Astrocyte of the cerebellum (primary cell): ENCODE data around the gene CALHM1.
A peak's percentile ranks its signal among the peaks of the same experiment; 100 is the strongest.

Source experiments
- DNase-seq: peaks from one replicate; pipeline ENCODE4 v3.0.0-alpha.2; 2011; ENCODE audit warnings: low read depth
- H3K4me3 ChIP-seq: 2 replicates; pipeline ENCODE4 v1.5.1; 2011; ENCODE audit warnings: mild to moderate bottlenecking, low read depth, low read length, moderate library complexity
- in situ Hi-C: cut with HindIII; loops from 2 replicates; pipeline ENCODE4 v1.10.0; 2017; ENCODE audit warnings: low sequenced_read_pairs
- TF ChIP-seq, protein P1 (sequence below): IDR thresholded peaks from 2 replicates; pipeline ENCODE4 v1.5.1; 2012; ENCODE audit warnings: low read length, low read depth, moderate library complexity, mild to moderate bottlenecking; ENCODE audit errors: missing control alignments

CALHM1 gene

DNA sequence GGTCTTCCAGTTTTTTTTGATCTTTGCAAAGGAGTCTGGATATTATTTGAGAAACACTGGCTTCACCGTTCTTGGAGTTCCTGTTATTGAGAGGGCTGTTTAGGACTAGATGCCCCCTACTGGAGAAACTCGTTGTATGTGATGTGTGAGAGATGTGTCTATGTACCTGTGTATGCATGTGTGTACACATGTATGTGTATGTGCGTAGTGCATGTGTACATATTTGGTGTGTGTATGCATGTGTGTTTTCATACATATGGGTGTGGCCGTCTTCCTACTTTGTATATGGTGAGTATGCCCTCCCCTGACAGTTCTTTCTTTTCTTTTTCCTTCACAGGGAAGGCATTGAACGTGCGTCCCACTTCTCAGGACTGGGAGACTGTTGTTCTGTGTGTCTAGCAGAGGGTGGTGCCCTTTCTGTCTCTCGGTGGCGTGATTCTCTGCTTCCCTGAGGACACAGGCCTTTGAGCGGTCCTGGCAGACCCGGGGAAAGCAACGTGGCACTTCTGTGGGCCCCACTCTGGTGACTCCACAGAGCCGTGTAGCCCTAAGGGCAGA, 23.4 kb upstream of the CALHM1 start:
- in situ Hi-C loops = no loop called here
- TF ChIP-seq, protein P1, sequence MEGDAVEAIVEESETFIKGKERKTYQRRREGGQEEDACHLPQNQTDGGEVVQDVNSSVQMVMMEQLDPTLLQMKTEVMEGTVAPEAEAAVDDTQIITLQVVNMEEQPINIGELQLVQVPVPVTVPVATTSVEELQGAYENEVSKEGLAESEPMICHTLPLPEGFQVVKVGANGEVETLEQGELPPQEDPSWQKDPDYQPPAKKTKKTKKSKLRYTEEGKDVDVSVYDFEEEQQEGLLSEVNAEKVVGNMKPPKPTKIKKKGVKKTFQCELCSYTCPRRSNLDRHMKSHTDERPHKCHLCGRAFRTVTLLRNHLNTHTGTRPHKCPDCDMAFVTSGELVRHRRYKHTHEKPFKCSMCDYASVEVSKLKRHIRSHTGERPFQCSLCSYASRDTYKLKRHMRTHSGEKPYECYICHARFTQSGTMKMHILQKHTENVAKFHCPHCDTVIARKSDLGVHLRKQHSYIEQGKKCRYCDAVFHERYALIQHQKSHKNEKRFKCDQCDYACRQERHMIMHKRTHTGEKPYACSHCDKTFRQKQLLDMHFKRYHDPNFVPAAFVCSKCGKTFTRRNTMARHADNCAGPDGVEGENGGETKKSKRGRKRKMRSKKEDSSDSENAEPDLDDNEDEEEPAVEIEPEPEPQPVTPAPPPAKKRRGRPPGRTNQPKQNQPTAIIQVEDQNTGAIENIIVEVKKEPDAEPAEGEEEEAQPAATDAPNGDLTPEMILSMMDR = peak; percentile 60
- H3K4me3 ChIP-seq = no peak overlapping the region
- DNase-seq = peak; percentile 42

DNA sequence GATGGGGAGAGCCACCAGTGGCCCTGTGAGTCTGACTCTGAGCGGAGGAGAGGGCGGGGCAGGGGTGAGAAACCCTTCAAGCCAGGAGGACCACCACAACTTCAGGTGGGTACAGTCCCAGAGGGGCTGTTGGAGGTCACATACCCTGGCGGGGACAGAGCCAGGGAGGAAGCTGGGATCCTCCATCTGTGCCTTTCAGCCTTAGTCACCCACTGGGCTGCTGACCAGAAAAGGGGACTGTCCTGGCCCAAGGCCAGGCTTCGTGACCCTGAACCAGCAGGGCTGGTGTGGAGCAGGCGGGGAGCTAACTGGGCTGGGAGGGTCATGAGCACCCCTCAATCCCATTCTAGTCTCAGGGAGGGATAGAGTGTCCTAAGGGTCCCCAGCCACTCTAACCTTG, 21.8 kb upstream of the CALHM1 start:
- no peak for DNase-seq
- H3K4me3 ChIP-seq = no peak overlapping the region
- in situ Hi-C loops = no loop called here
- TF ChIP-seq, protein P1 = no peak

DNA sequence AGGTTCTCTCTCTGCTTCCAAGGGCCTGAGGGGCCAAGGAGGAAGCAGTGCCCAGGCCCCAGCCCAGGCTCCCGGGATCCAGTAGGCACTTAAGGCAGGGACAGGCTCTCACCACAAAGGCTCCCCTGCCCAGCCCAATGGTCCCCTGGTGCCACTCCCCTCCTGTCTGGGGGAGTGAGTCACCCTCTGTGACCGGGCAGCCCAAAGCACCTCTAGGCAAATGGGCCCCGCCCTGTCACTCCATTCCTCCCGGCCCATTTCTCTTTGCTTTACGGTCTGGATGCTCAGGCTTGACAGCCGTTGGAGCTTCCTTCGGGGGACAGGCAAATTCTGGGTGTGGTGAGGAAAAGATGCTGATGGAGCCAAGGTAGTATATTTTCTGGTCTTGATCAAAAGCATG, 20.4 kb upstream of the CALHM1 start, which contains the start of gene CALHM3:
Gene CALHM3, minus strand, starts transcription at position 106 of the 400 bp plus-strand sequence. CDS start 208 bp downstream, outside the sequence.
- in situ Hi-C loops = loop anchor here (10.0 kb wide), 1 partner anchor 64 kb away; no protein-coding TSS in a partner anchor
- DNase-seq = no peak

DNA sequence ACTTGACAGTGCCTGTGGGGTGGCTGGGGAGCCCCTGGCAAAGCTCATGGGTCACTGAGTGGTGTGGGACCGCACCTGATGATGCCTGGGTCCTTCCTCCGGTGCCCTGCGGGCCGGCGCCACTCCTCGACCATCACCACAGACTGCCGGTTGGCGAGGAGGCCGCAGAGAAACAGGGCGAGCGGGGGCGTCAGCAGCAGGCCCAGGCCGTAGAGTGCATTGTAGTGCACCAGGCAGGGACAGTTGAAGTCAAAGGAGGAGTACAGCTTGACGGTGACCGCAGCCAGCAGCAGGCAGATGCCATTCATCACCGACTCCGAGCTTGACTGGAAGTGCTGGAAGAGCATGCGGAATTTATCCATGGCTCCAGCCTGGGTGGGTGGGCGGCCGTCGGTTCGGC, 20.0 kb upstream of the CALHM1 start:
- no peak overlapping the region for H3K4me3 ChIP-seq
- TF ChIP-seq, protein P1 = no peak
- in situ Hi-C loops = loop anchor here (10.0 kb wide), 1 partner anchor 64 kb away; no protein-coding TSS in a partner anchor
- no peak for DNase-seq

More for the DNA sequence above, 20.4 kb upstream of the CALHM1 start, which contains the start of gene CALHM3:
- TF ChIP-seq, protein P1 = no peak
- no peak within 1 kb of the TSS for H3K4me3 ChIP-seq

DNA sequence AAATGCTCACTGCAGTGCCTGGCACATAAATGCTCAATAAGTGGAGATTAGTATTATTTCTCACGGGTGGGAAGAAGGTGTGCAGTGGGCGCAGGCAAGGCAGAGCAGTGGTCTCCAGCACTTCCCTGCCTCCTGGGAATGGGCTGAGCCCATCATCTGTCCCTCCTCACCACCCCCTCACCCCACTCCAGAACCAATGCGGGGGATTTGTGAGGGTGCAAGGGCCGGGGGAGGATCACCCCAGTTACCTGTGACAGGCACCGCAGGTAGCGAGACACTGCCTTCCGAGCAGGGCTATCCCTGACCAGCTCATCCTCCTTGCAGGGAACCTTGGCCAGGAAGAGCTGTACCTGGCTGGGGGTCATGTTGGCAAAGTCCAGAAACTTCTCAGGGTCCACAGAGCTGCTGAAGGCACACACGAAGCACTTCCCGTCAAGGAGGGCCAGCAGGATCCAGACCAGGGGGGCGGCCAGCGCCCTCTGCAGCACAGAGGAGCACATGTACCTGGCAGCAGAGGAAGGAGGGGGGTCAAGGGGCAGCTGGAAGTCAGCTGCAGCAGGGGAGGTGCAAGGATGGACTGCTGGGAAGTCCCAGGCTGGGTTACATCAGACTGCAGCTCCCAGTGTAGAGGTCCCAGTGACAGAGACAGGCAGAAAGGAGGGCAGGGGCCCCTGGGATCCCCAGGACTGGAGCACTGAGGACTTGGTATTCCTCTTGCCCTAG, 17.5 kb upstream of the CALHM1 start:
- TF ChIP-seq, protein P1 = no peak
- in situ Hi-C loops = loop anchor here (10.0 kb wide), 1 partner anchor 61 kb away; no protein-coding TSS in a partner anchor
- DNase-seq = no peak
- H3K4me3 ChIP-seq = no peak overlapping the region

DNA sequence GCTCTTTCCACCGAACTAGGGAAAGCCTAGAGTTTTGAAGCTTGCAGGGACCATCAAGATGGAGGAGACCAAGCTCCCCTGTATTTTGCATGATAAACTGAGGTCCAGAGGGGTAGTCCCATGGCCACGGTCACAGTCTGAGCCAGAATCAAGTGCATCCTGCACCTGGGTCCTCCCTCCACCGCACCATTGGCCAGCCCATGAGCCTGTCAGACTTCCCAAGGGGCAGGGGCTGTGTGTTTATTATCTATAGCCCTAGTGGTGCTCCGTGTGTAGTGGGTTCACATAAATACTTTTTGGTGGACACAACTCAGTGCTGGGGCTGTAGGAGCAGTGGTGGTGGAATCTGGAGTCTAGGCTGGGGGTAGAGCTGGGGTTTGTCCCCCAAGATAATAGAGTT, 16.7 kb upstream of the CALHM1 start:
- TF ChIP-seq, protein P1 = no peak
- in situ Hi-C loops = loop anchor here (10.0 kb wide), 1 partner anchor 61 kb away; no protein-coding TSS in a partner anchor
- H3K4me3 ChIP-seq = no peak overlapping the region
- no peak for DNase-seq
